Measurements from ENCODE around the gene BCR. TPM values are rescaled to one million over a fixed set of nuclear protein-coding genes. Genes with fewer than 3 reads are reported as not detected.
"Not testable (repeated sequence)": the region's sequence is repeated elsewhere in the genome, so short reads cannot be mapped to it uniquely, and the experiment has no call there.

Gene BCR
- total RNA-seq, 2 donors from 2014 or later: 102 to 172 TPM

- H3K9ac ChIP-seq (ENCODE audit: extremely low read depth, low read length, poor library complexity, severe bottlenecking): no peak overlapping the region
- no peaks in the 10 kb centered on the region for H3K36me3 ChIP-seq (ENCODE audit: control insufficient read depth, insufficient read depth, low read length)
- WGBS, 2 experiments (ENCODE audit: insufficient coverage in 1 of 2, insufficient read length in 1 of 2): 94 to 95% methylated on average over 5 to 10 of the region's 10 CpGs
- no peak overlapping the region for H3K4me3 ChIP-seq (ENCODE audit: low read length)
- DNase-seq: no peak
- Mint-ChIP-seq H3K9me3 (no peaks in the 10 kb centered on the region), H3K4me1 (peaks cover 2% of the 10 kb centered on the region), H3K4me3 (no peak overlapping the region), H3K27ac (no peak overlapping the region), H3K27me3 (ENCODE audit: insufficient read depth) (peaks cover 17% of the 10 kb centered on the region), H3K36me3 (ENCODE audit: low read depth) (no peaks in the 10 kb centered on the region)
- TF ChIP-seq, protein P1, sequence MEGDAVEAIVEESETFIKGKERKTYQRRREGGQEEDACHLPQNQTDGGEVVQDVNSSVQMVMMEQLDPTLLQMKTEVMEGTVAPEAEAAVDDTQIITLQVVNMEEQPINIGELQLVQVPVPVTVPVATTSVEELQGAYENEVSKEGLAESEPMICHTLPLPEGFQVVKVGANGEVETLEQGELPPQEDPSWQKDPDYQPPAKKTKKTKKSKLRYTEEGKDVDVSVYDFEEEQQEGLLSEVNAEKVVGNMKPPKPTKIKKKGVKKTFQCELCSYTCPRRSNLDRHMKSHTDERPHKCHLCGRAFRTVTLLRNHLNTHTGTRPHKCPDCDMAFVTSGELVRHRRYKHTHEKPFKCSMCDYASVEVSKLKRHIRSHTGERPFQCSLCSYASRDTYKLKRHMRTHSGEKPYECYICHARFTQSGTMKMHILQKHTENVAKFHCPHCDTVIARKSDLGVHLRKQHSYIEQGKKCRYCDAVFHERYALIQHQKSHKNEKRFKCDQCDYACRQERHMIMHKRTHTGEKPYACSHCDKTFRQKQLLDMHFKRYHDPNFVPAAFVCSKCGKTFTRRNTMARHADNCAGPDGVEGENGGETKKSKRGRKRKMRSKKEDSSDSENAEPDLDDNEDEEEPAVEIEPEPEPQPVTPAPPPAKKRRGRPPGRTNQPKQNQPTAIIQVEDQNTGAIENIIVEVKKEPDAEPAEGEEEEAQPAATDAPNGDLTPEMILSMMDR (conservative IDR thresholded peaks at IDR 0.05): no peak
- no peak overlapping the region for H3K27ac ChIP-seq (ENCODE audit: low read depth, low read length)
- H3K4me1 ChIP-seq (ENCODE audit: control insufficient read depth, insufficient read depth, low read length): no peaks in the 10 kb centered on the region
- no peaks in the 10 kb centered on the region for H3K9me3 ChIP-seq (ENCODE audit: control insufficient read depth, low read length)
- no peaks in the 10 kb centered on the region for H3K27me3 ChIP-seq (ENCODE audit: control insufficient read depth, insufficient read depth, low read length, poor library complexity, severe bottlenecking)
Measured at GRCh38 chr22:23132376-23133091, 47.8 kb upstream of the BCR start.

- no peaks in the 10 kb centered on the region for H3K27me3 ChIP-seq (ENCODE audit: control insufficient read depth, insufficient read depth, low read length, poor library complexity, severe bottlenecking)
- H3K36me3 Mint-ChIP-seq (ENCODE audit: low read depth): no peaks in the 10 kb centered on the region
- H3K36me3 ChIP-seq (ENCODE audit: control insufficient read depth, insufficient read depth, low read length): no peaks in the 10 kb centered on the region
- no peak overlapping the region for H3K27ac Mint-ChIP-seq
- no peak overlapping the region for H3K4me3 ChIP-seq (ENCODE audit: low read length)
- no peak overlapping the region for H3K4me3 Mint-ChIP-seq
- TF ChIP-seq, protein P1 (conservative IDR thresholded peaks at IDR 0.05): no peak
- H3K4me1 Mint-ChIP-seq: no peaks in the 10 kb centered on the region
- 94 to 96% methylated on average over 10 of the region's 10 CpGs for WGBS, 2 experiments (ENCODE audit: insufficient coverage in 1 of 2, insufficient read length in 1 of 2)
- peaks cover 19% of the 10 kb centered on the region for H3K27me3 Mint-ChIP-seq (ENCODE audit: insufficient read depth)
- H3K9me3 ChIP-seq (ENCODE audit: control insufficient read depth, low read length): no peaks in the 10 kb centered on the region
- DNase-seq: no peak
- no peaks in the 10 kb centered on the region for H3K4me1 ChIP-seq (ENCODE audit: control insufficient read depth, insufficient read depth, low read length)
- H3K27ac ChIP-seq (ENCODE audit: low read depth, low read length): no peak overlapping the region
- H3K9me3 Mint-ChIP-seq: no peaks in the 10 kb centered on the region
- no peak overlapping the region for H3K9ac ChIP-seq (ENCODE audit: extremely low read depth, low read length, poor library complexity, severe bottlenecking)
Measured at GRCh38 chr22:23133922-23134321, 46.4 kb upstream of the BCR start.

DNA sequence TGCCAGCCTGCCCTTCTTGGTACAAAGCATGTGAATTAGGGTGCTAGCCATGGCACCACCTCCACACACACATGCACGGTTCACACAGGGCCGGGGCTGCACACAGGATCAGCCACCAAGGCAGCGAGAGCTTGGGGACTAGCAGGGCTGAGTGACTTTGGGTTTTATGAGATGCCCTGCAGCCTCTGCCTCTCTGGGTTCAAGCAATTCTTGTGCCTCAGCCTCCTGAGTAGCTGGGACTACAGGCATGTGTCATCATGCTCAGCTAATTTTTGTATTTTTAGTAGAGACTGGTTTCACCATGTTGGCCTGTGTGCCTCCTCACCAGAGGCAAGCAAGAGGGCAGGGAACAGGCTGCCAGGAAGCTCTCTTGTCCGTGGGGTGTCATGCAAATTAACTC, 43.3 kb upstream of the BCR start:
- H3K9me3 Mint-ChIP-seq; DNase-seq; H3K36me3 Mint-ChIP-seq (ENCODE audit: low read depth); H3K4me3 Mint-ChIP-seq; H3K27me3 ChIP-seq (ENCODE audit: control insufficient read depth, insufficient read depth, low read length, poor library complexity, severe bottlenecking); H3K4me1 Mint-ChIP-seq; H3K4me3 ChIP-seq (ENCODE audit: low read length); H3K27ac ChIP-seq (ENCODE audit: low read depth, low read length); H3K4me1 ChIP-seq (ENCODE audit: control insufficient read depth, insufficient read depth, low read length); H3K9ac ChIP-seq (ENCODE audit: extremely low read depth, low read length, poor library complexity, severe bottlenecking); H3K9me3 ChIP-seq (ENCODE audit: control insufficient read depth, low read length); H3K27ac Mint-ChIP-seq; H3K27me3 Mint-ChIP-seq (ENCODE audit: insufficient read depth); H3K36me3 ChIP-seq (ENCODE audit: control insufficient read depth, insufficient read depth, low read length): not testable (repeated sequence)
- WGBS, 2 experiments (ENCODE audit: insufficient coverage in 1 of 2, insufficient read length in 1 of 2): 73% methylated on average over 3 of the region's 4 CpGs; no CpG with 5 or more reads in 1 of the 2 experiments
